H1 (cell line): ENCODE data around the gene CDH20. TPM values are rescaled to one million over a fixed set of nuclear protein-coding genes. Genes with fewer than 3 reads are reported as not detected.

Experiments
- CTCF ChIA-PET: fragments of 300-600 bp; sonication (Branson Sonifier 250); formaldehyde crosslinking; loops from one replicate; lab custom pipeline; 2021; ENCODE audit not compliant: partially characterized antibody; lab: Charles Lee
- POLR2A ChIA-PET: fragments of 300-600 bp; sonication (Branson Sonifier 250); formaldehyde crosslinking; loops from one replicate; lab custom pipeline; 2021; ENCODE audit warnings: inconsistent platforms; ENCODE audit not compliant: partially characterized antibody; lab: Charles Lee
- DNase-seq, 2 experiments: peaks; one replicate each; pipeline versions ENCODE4 v3.0.0 to v3.0.0-alpha.2; 2010 to 2022; ENCODE audit warnings: low spot score in 2 of 2, low read depth in 1 of 2, mixed read lengths in 1 of 2
- FAIRE-seq: peaks from 2 replicates; lab custom pipeline; 2011; peaks lifted over from hg19 to GRCh38; lab: Jason Lieb, UNC
- H2AFZ ChIP-seq: 2 replicates; pipeline ENCODE4 v1.8.1; 2012; ENCODE audit warnings: low read length, inconsistent platforms
- H2AK5ac ChIP-seq: 2 replicates; pipeline ENCODE4 v1.6.1; 2013; ENCODE audit warnings: low read depth, low read length
- H2BK120ac ChIP-seq: replicated peaks from 2 replicates; pipeline ENCODE3; 2013; ENCODE audit warnings: low read depth, low read length, inconsistent platforms
- H2BK12ac ChIP-seq: 2 replicates; pipeline ENCODE4 v1.6.1; 2013; ENCODE audit warnings: low read depth, low read length
- H2BK15ac ChIP-seq: 2 replicates; pipeline ENCODE4 v1.6.1; 2013; ENCODE audit warnings: low read length
- H2BK20ac ChIP-seq: 2 replicates; pipeline ENCODE4 v1.6.1; 2013; ENCODE audit warnings: low read length
- H2BK5ac ChIP-seq: 2 replicates; pipeline ENCODE4 v1.6.1; 2013; ENCODE audit warnings: low read depth, low read length
- H3K14ac ChIP-seq: 2 replicates; pipeline ENCODE4 v1.6.1; 2013; ENCODE audit warnings: inconsistent platforms; ENCODE audit not compliant: insufficient read length
- H3K18ac ChIP-seq: 2 replicates; pipeline ENCODE4 v1.6.1; 2013; ENCODE audit warnings: low read length; ENCODE audit errors: extremely low read depth
- H3K23ac ChIP-seq: 2 replicates; pipeline ENCODE4 v1.6.1; 2013; ENCODE audit warnings: inconsistent platforms; ENCODE audit not compliant: insufficient read length
- H3K23me2 ChIP-seq: 2 replicates; pipeline ENCODE4 v1.6.1; 2013; ENCODE audit warnings: low read depth, low read length
- H3K27ac ChIP-seq: 2 replicates; pipeline ENCODE4 v1.6.1; 2011; ENCODE audit warnings: low read depth, low read length, inconsistent platforms
- H3K27me3 ChIP-seq, 4 experiments: replicated peaks in 1 of 4; 1 replicate in 1 of 4; 2 replicates in 3 of 4; pipeline versions ENCODE4 v1.6.1 to v1.8.1; 2011 to 2013; ENCODE audit warnings: low read length in 3 of 4, mild to moderate bottlenecking in 3 of 4, inconsistent platforms in 2 of 4, mixed read lengths in 2 of 4, moderate library complexity in 1 of 4; ENCODE audit not compliant: control insufficient read depth in 3 of 4, insufficient read depth in 3 of 4; ENCODE audit errors: extremely low read depth in 1 of 4
- H3K36me3 ChIP-seq, 4 experiments: 2 replicates each; pipeline versions ENCODE4 v1.6.1 to v1.8.1; 2011 to 2013; ENCODE audit warnings: mild to moderate bottlenecking in 4 of 4, low read length in 3 of 4, moderate library complexity in 2 of 4, control low read depth in 1 of 4, inconsistent platforms in 1 of 4; ENCODE audit not compliant: insufficient read depth in 4 of 4, control insufficient read depth in 2 of 4
- H3K4ac ChIP-seq: replicated peaks from 2 replicates; pipeline ENCODE3; 2013; ENCODE audit warnings: low read length, low read depth, mixed read lengths, inconsistent platforms; ENCODE audit not compliant: insufficient read length
- H3K4me1 ChIP-seq, 4 experiments: replicated peaks in 1 of 4; 1 replicate in 1 of 4; 2 replicates in 3 of 4; pipeline versions ENCODE4 v1.6.1 to v1.8.1; 2011 to 2013; ENCODE audit warnings: low read length in 3 of 4, inconsistent platforms in 2 of 4, mixed read lengths in 1 of 4; ENCODE audit not compliant: insufficient read depth in 4 of 4, control insufficient read depth in 3 of 4
- H3K4me2 ChIP-seq, 2 experiments: 2 replicates each; pipeline versions ENCODE4 v1.6.1 to v1.8.1; 2011 to 2013; ENCODE audit warnings: low read depth in 2 of 2, low read length in 2 of 2, control low read depth in 1 of 2, inconsistent platforms in 1 of 2, mild to moderate bottlenecking in 1 of 2; ENCODE audit not compliant: insufficient read depth in 1 of 2
- H3K4me3 ChIP-seq, 4 experiments: fragments of 200-600, 300-600 bp in 1 of 4; sonication (generic), shearing (Covaris generic), sonication (Bioruptor Twin) in 1 of 4; 2 replicates each; pipeline versions ENCODE4 v1.5.1 to v1.8.1; 2011 to 2016; ENCODE audit warnings: low read length in 4 of 4, low read depth in 3 of 4, control low read depth in 2 of 4, inconsistent platforms in 2 of 4, mild to moderate bottlenecking in 2 of 4, mixed read lengths in 1 of 4, moderate library complexity in 1 of 4; ENCODE audit not compliant: insufficient read depth in 2 of 4; ENCODE audit errors: extremely low read depth in 1 of 4
- H3K56ac ChIP-seq: replicated peaks from 2 replicates; pipeline ENCODE3; 2013; ENCODE audit warnings: low read depth, mild to moderate bottlenecking, mixed read lengths, low read length, inconsistent platforms; ENCODE audit not compliant: insufficient read length
- H3K79me1 ChIP-seq: 2 replicates; pipeline ENCODE4 v1.6.1; 2013; ENCODE audit warnings: low read depth, low read length, control low read depth
- H3K79me2 ChIP-seq, 2 experiments: 2 replicates each; pipeline versions ENCODE4 v1.6.1 to v1.8.1; 2012 to 2013; ENCODE audit warnings: low read length in 2 of 2, mild to moderate bottlenecking in 2 of 2, inconsistent platforms in 1 of 2; ENCODE audit not compliant: insufficient read depth in 2 of 2, control insufficient read depth in 1 of 2
- H3K9ac ChIP-seq, 4 experiments: replicated peaks in 1 of 4; 1 replicate in 1 of 4; 2 replicates in 3 of 4; pipeline versions ENCODE4 v1.6.1 to v1.8.1; 2011 to 2013; ENCODE audit warnings: low read depth in 3 of 4, low read length in 3 of 4, control low read depth in 2 of 4, mild to moderate bottlenecking in 2 of 4, moderate library complexity in 2 of 4, inconsistent platforms in 1 of 4; ENCODE audit errors: extremely low read depth in 1 of 4
- H3K9me3 ChIP-seq, 2 experiments: 2 replicates each; pipeline versions ENCODE4 v1.6.1 to v1.8.1; 2012 to 2013; ENCODE audit warnings: mild to moderate bottlenecking in 2 of 2, moderate library complexity in 2 of 2, control low read depth in 1 of 2, inconsistent platforms in 1 of 2, low read depth in 1 of 2, low read length in 1 of 2, mixed read lengths in 1 of 2; ENCODE audit not compliant: insufficient read depth in 2 of 2
- H4K20me1 ChIP-seq, 2 experiments: replicated peaks in 1 of 2; 2 replicates each; pipeline versions ENCODE3 to v1.8.1; 2011 to 2013; ENCODE audit warnings: inconsistent platforms in 2 of 2, low read length in 2 of 2, mild to moderate bottlenecking in 1 of 2; ENCODE audit not compliant: insufficient read depth in 2 of 2, control insufficient read depth in 1 of 2
- H4K5ac ChIP-seq: 2 replicates; pipeline ENCODE4 v1.6.1; 2013; ENCODE audit warnings: low read length, low read depth, mixed read lengths, inconsistent platforms; ENCODE audit not compliant: insufficient read length
- H4K8ac ChIP-seq: 2 replicates; pipeline ENCODE4 v1.8.0; 2013; ENCODE audit warnings: mild to moderate bottlenecking, moderate library complexity, low read length, inconsistent platforms; ENCODE audit not compliant: insufficient read depth; ENCODE audit errors: extremely low read depth
- H4K91ac ChIP-seq: replicated peaks from 2 replicates; pipeline ENCODE3; 2013; ENCODE audit warnings: low read length, mixed read lengths, inconsistent platforms; ENCODE audit not compliant: insufficient read length
- ATF2 ChIP-seq: IDR thresholded peaks from 2 replicates; pipeline ENCODE4 v1.6.1; 2012; ENCODE audit warnings: low read length, inconsistent platforms
- CEBPB ChIP-seq: IDR thresholded peaks from 2 replicates; pipeline ENCODE4 v1.6.1; 2012; ENCODE audit warnings: low read depth, low read length
- CTCF ChIP-seq, 3 experiments: IDR thresholded peaks; 1 replicate in 2 of 3; 2 replicates in 1 of 3; pipeline versions ENCODE4 v1.5.1 to v1.6.1; 2011; ENCODE audit warnings: low read length in 3 of 3, mild to moderate bottlenecking in 3 of 3, inconsistent platforms in 2 of 3, low read depth in 1 of 3, moderate library complexity in 1 of 3; ENCODE audit not compliant: insufficient read depth in 1 of 3; ENCODE audit errors: control extremely low read depth in 1 of 3
- JUN ChIP-seq: IDR thresholded peaks from 2 replicates; pipeline ENCODE4 v1.6.1; 2011; ENCODE audit warnings: low read depth, mild to moderate bottlenecking, improper control_type of control experiment, low read length
- JUND ChIP-seq: IDR thresholded peaks from 2 replicates; pipeline ENCODE4 v1.6.1; 2011; ENCODE audit warnings: mild to moderate bottlenecking, improper control_type of control experiment, low read length
- KDM4A ChIP-seq: IDR thresholded peaks from one replicate; pipeline ENCODE4 v1.7.1; 2012; ENCODE audit warnings: low read depth, mild to moderate bottlenecking, moderate library complexity, low read length, inconsistent platforms; ENCODE audit not compliant: severe bottlenecking
- NANOG ChIP-seq: IDR thresholded peaks from 2 replicates; pipeline ENCODE4 v1.6.1; 2011; ENCODE audit warnings: low read length, low read depth, mild to moderate bottlenecking, inconsistent platforms; ENCODE audit not compliant: insufficient read depth, poor library complexity, severe bottlenecking
- RNF2 ChIP-seq: fragments of 200-900, 300-1000 bp; sonication (generic); IDR thresholded peaks from 2 replicates; pipeline ENCODE4 v1.7.1; 2016; ENCODE audit warnings: borderline replicate concordance, low read depth, mild to moderate bottlenecking, antibody characterized with exemption, low read length; ENCODE audit not compliant: poor library complexity, severe bottlenecking; ENCODE audit errors: missing control alignments
- TBP ChIP-seq: IDR thresholded peaks from 2 replicates; pipeline ENCODE4 v1.6.1; 2011; ENCODE audit warnings: low read depth, low read length, improper control_type of control experiment
- TCF12 ChIP-seq: IDR thresholded peaks from 2 replicates; pipeline ENCODE4 v1.6.1; 2011; ENCODE audit warnings: low read depth, mild to moderate bottlenecking, low read length
- WGBS, 2 experiments: shearing (Covaris generic) in 1 of 2; methylation state at CpG; one replicate each; pipeline versions ENCODE4 v1.1.6 to v1.1.7; 2013 to 2015; ENCODE audit warnings: low lambda C conversion rate in 2 of 2, mixed read lengths in 2 of 2, inconsistent platforms in 1 of 2, low coverage in 1 of 2, missing lambda C conversion rate in 1 of 2; ENCODE audit not compliant: insufficient replicate concordance in 2 of 2, insufficient coverage in 1 of 2, insufficient read length in 1 of 2; ENCODE audit errors: extremely low coverage in 1 of 2, missing lambda C conversion rate in 1 of 2; 5-methylcytosine and 5-hydroxymethylcytosine counted together
- polyA plus RNA-seq, 7 experiments: library from polyadenylated mRNA; depleted of rRNA in 3 of 7; stranded (reverse) in 5 of 7; unstranded in 2 of 7; fragments of >200 nt in 5 of 7; fragments of 200-250 nt in 2 of 7; gene quantifications; 1 replicate in 5 of 7; 2 replicates in 1 of 7; 4 replicates in 1 of 7; pipeline versions ENCODE4 v1.2.1 to v1.2.3, GENCODE V29; 2011 to 2013; ENCODE audit warnings: missing spikeins in 2 of 7, mixed read lengths in 2 of 7
- total RNA-seq: library from RNA; stranded (reverse); fragmentation: NEBNext Ultra II Directional; extraction: Animal tissue kit (Norgen Biotek cat#: 25700); gene quantifications from 2 replicates; pipeline ENCODE4 v1.2.1, GENCODE V29; 2021

Gene CDH20
- total and polyA plus RNA-seq, 2 of the 8 experiments (the other 6 are each of a cell fraction or from before 2014, with no cell fraction given) = 0.07 to 0.12 TPM

- no peak overlapping the region for H3K18ac ChIP-seq
- 91% methylated on average over 3 of the region's 3 CpGs; no CpG with 5 or more reads in 1 of the 2 experiments for WGBS, 2 experiments
- no peak overlapping the region for H4K8ac ChIP-seq
- H3K27ac ChIP-seq = no peak overlapping the region
- H3K14ac ChIP-seq = no peak overlapping the region
- no peak overlapping the region for H2BK120ac ChIP-seq
- no peaks in the 10 kb centered on the region for H3K79me2 ChIP-seq
- no peaks in the 10 kb centered on the region for H3K27me3 ChIP-seq
- no peak overlapping the region for H2AK5ac ChIP-seq
- H2AFZ ChIP-seq = no peak overlapping the region
- no peak overlapping the region for H3K4ac ChIP-seq
- H2BK20ac ChIP-seq = no peak overlapping the region
- no peak overlapping the region for H2BK5ac ChIP-seq
- H2BK15ac ChIP-seq = no peak overlapping the region
- no peak overlapping the region for H3K23ac ChIP-seq
- ChIA-PET CTCF (interaction anchor here (0.7 to 1.5 kb wide), 4 partner anchors 8 to 575 kb away, joined by 3 to 4 read pairs (median 4); no protein-coding TSS in a partner anchor), POLR2A (no interaction called here)
- H2BK12ac ChIP-seq = no peak overlapping the region
- no peaks in the 10 kb centered on the region for H3K4me1 ChIP-seq
- H3K36me3 ChIP-seq = no peaks in the 10 kb centered on the region
- H3K79me1 ChIP-seq = no peaks in the 10 kb centered on the region
- no peaks in the 10 kb centered on the region for H3K23me2 ChIP-seq
- FAIRE-seq (no peak), DNase-seq (no peak)
- no peaks in the 10 kb centered on the region for H4K20me1 ChIP-seq
- H4K91ac ChIP-seq = no peak overlapping the region
- H3K4me3 ChIP-seq = no peak overlapping the region
- H4K5ac ChIP-seq = no peak overlapping the region
- H3K9me3 ChIP-seq = no peaks in the 10 kb centered on the region
- H3K4me2 ChIP-seq = no peak overlapping the region
- H3K56ac ChIP-seq = no peak overlapping the region
- H3K9ac ChIP-seq = no peak overlapping the region
- TF ChIP-seq TBP = no peak
- TF ChIP-seq JUN = no peak
- no peak for TF ChIP-seq RNF2
- TF ChIP-seq NANOG = no peak
- TF ChIP-seq CEBPB = no peak
- no peak for TF ChIP-seq KDM4A
- TF ChIP-seq JUND = no peak
- no peak for TF ChIP-seq ATF2
- no peak for TF ChIP-seq CTCF (IDR thresholded peaks at IDR 0.05; ENCODE audit: control extremely low read depth in 1 of 3, insufficient read depth in 1 of 3, low read depth in 1 of 3, low read length in 3 of 3)
- TF ChIP-seq TCF12 = no peak
Measured at GRCh38 chr18:61556316-61556715, 223.1 kb downstream of the CDH20 start.
